Memory B cell (primary cell): ENCODE results near the gene SCAANT1.

ENCODE experiments used
- ATAC-seq: fragments of 150-1000 bp; cut with Tn5 transposase; 2 replicates; pipeline ENCODE4 v1.10.0; 2021; ENCODE audit warnings: low read depth, mild to moderate bottlenecking, moderate library complexity
- DNase-seq, 2 donors: peaks; one replicate each; pipeline ENCODE4 v3.0.0; 2022; ENCODE audit warnings: low spot score in 2 of 2
- H3K27ac Mint-ChIP-seq: one replicate; pipeline ENCODE4 v1.8.0; 2022; ENCODE audit warnings: mild to moderate bottlenecking, moderate library complexity, mixed read lengths
- H3K27me3 Mint-ChIP-seq: one replicate; pipeline ENCODE4 v1.8.0; 2022; ENCODE audit warnings: mixed read lengths
- H3K36me3 Mint-ChIP-seq: one replicate; pipeline ENCODE4 v1.8.0; 2022; ENCODE audit warnings: mild to moderate bottlenecking, mixed read lengths
- H3K4me1 Mint-ChIP-seq: one replicate; pipeline ENCODE4 v1.8.0; 2022; ENCODE audit warnings: mixed read lengths
- H3K4me3 Mint-ChIP-seq: one replicate; pipeline ENCODE4 v1.8.0; 2022; ENCODE audit warnings: mild to moderate bottlenecking, moderate library complexity, mixed read lengths
- H3K9me3 Mint-ChIP-seq: one replicate; pipeline ENCODE4 v1.8.0; 2022; ENCODE audit warnings: mixed read lengths

Gene SCAANT1

DNA sequence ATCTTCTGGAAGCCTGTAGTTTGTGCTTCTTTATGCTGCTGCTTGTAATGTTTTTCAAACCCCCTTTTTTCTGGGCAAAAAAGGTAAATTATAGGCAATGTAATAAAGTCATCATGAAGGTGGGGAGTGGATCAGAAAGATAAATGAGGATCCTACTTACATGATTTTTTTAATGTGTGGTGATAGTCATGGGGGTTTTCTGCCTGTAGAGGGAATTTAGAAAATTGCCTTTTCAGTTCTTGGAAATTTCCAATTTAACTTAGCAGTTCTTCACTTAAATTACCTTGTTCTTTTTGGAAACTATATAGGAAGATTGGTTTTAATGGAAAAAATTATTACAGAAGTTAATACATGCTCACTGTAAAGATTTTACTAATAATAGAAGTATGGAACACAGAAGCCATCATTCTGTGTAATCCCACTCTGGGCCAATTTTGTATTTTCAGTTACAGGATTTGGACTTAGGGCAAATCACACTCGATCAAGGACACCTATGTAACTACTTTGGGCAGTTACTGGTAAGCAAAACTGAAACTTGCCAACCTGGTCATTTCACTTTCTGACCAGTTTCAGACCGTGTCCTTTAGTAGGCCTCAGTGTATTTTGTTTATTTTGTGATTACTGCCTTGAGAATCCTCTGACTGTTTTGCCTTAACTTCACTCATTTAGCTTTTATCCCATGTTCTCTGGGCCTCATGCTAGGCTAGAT, 10.5 kb upstream of the SCAANT1 start:
- peak overlapping the region; percentile 62 for H3K27ac Mint-ChIP-seq
- peaks cover 27% of the 10 kb centered on the region for H3K36me3 Mint-ChIP-seq
- no peaks in the 10 kb centered on the region for H3K27me3 Mint-ChIP-seq
- H3K4me3 Mint-ChIP-seq: peak overlapping the region; percentile 50
- peaks cover 55% of the 10 kb centered on the region for H3K4me1 Mint-ChIP-seq
- DNase-seq (no peak), ATAC-seq (no peak)
- no peaks in the 10 kb centered on the region for H3K9me3 Mint-ChIP-seq

GRCh38 chr3:63921741-63922482, 9.7 kb upstream of the SCAANT1 start:
- Mint-ChIP-seq H3K4me3 (peak overlapping the region; percentile 50), H3K9me3 (no peaks in the 10 kb centered on the region), H3K27me3 (no peaks in the 10 kb centered on the region), H3K36me3 (peaks cover 30% of the 10 kb centered on the region), H3K4me1 (peaks cover 51% of the 10 kb centered on the region), H3K27ac (peak overlapping the region; percentile 62)
- peak; percentile 94 for ATAC-seq
- DNase-seq: peak in 1 of 2 donors; percentile 37

GRCh38 chr3:63920001-63920400, 7.8 kb upstream of the SCAANT1 start:
- Mint-ChIP-seq H3K27ac (no peak overlapping the region), H3K4me1 (peaks cover 44% of the 10 kb centered on the region), H3K9me3 (no peaks in the 10 kb centered on the region), H3K36me3 (peaks cover 28% of the 10 kb centered on the region), H3K27me3 (no peaks in the 10 kb centered on the region), H3K4me3 (no peak overlapping the region)
- no peak for ATAC-seq
- no peak for DNase-seq

GRCh38 chr3:63918321-63918720, 6.1 kb upstream of the SCAANT1 start:
- ATAC-seq (no peak), DNase-seq (no peak)
- Mint-ChIP-seq H3K9me3 (no peaks in the 10 kb centered on the region), H3K27ac (no peak overlapping the region), H3K36me3 (peaks cover 15% of the 10 kb centered on the region), H3K4me1 (peaks cover 29% of the 10 kb centered on the region), H3K4me3 (no peak overlapping the region), H3K27me3 (no peaks in the 10 kb centered on the region)

GRCh38 chr3:63914312-63914711, 2.1 kb upstream of the SCAANT1 start:
- Mint-ChIP-seq H3K27me3 (no peaks in the 10 kb centered on the region), H3K4me3 (peak overlapping the region; percentile 27), H3K9me3 (no peaks in the 10 kb centered on the region), H3K4me1 (peaks cover 24% of the 10 kb centered on the region), H3K27ac (peak overlapping the region; percentile 85), H3K36me3 (peaks cover 12% of the 10 kb centered on the region)
- DNase-seq: no peak
- ATAC-seq: no peak

DNA sequence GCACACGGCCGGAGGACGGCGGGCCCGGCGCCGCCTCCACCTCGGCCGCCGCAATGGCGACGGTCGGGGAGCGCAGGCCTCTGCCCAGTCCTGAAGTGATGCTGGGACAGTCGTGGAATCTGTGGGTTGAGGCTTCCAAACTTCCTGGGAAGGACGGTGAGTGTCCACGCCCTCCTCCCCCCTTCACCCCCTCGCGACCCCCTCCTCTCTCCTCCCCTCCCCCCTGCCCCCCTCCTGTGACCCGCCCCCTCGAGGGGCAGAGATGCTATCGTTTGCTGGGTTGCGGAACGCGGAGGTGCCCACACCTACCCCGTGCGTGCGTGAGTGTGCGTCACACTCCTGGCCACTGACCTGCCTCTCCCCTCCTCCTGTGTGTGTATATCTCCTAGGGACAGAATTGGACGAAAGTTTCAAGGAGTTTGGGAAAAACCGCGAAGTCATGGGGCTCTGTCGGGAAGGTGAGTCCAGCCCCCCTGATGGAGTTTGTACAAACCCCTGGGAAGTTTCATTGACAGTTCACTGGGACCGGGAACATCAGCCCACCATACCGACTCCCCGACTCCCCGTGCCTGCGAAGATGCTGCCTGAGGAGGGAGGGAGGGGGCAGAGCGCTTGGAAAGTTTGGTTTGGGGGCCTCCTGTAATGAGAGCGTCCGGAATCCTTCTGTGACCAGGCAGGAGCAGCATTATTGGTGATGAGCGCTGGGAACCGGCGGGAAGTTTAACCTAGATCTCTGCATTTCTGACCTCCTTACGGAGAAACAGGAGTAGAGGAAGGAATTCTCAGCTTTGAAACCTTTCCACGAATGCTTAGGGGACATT, 795 bp upstream of the SCAANT1 start:
- Mint-ChIP-seq H3K4me3 (peak overlapping the region; percentile 91), H3K27me3 (no peaks in the 10 kb centered on the region), H3K9me3 (no peaks in the 10 kb centered on the region), H3K4me1 (peaks cover 17% of the 10 kb centered on the region), H3K36me3 (peaks cover 9% of the 10 kb centered on the region), H3K27ac (peak overlapping the region; percentile 85)
- DNase-seq: no peak
- peak; percentile 36 for ATAC-seq

- peaks cover 17% of the 10 kb centered on the region for H3K4me1 Mint-ChIP-seq
- DNase-seq (no peak), ATAC-seq (peak; percentile 19)
- H3K27ac Mint-ChIP-seq: peak overlapping the region; percentile 85
- H3K27me3 Mint-ChIP-seq: no peaks in the 10 kb centered on the region
- H3K36me3 Mint-ChIP-seq: peaks cover 5% of the 10 kb centered on the region
- peak overlapping the region; percentile 87 for H3K4me3 Mint-ChIP-seq
- H3K9me3 Mint-ChIP-seq: no peaks in the 10 kb centered on the region
Observed at GRCh38 chr3:63911509-63911872, 692 bp downstream of the SCAANT1 start.

GRCh38 chr3:63910891-63911290, 1.3 kb downstream of the SCAANT1 start:
- Mint-ChIP-seq H3K4me1 (peaks cover 16% of the 10 kb centered on the region), H3K27me3 (no peaks in the 10 kb centered on the region), H3K36me3 (peaks cover 4% of the 10 kb centered on the region), H3K9me3 (no peaks in the 10 kb centered on the region), H3K27ac (peak overlapping the region; percentile 85), H3K4me3 (peak overlapping the region; percentile 87)
- DNase-seq (no peak), ATAC-seq (no peak)

GRCh38 chr3:63910001-63910400, 2.2 kb downstream of the SCAANT1 start:
- Mint-ChIP-seq H3K27me3 (no peaks in the 10 kb centered on the region), H3K36me3 (peaks cover 4% of the 10 kb centered on the region), H3K4me1 (peaks cover 16% of the 10 kb centered on the region), H3K4me3 (no peak overlapping the region), H3K9me3 (no peaks in the 10 kb centered on the region), H3K27ac (no peak overlapping the region)
- DNase-seq (no peak), ATAC-seq (no peak)

- Mint-ChIP-seq H3K36me3 (peaks cover 6% of the 10 kb centered on the region), H3K4me3 (no peak overlapping the region), H3K9me3 (no peaks in the 10 kb centered on the region), H3K27ac (no peak overlapping the region), H3K4me1 (peaks cover 16% of the 10 kb centered on the region), H3K27me3 (no peaks in the 10 kb centered on the region)
- DNase-seq (no peak), ATAC-seq (no peak)
Observed at GRCh38 chr3:63909431-63909830, 2.8 kb downstream of the SCAANT1 start.

DNA sequence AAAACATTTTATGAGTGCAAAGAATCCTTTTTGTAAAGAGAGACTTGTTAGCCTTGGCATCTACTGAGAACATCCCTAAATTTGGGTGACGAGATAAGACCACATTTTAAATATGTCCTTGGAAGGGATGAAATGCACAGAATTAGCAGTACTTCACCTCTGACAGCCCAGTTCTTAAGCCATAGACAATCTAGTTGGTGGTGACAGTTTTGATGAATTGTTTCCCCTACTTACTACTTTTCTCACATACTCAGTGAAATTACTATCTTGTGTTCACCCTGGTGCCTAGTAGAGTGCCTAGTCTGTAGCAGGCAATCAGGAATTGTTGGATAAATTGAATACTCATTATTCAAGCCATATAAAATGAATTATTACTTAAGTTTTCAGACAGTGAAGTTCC, 3.4 kb downstream of the SCAANT1 start:
- Mint-ChIP-seq H3K27me3 (no peaks in the 10 kb centered on the region), H3K4me1 (peaks cover 16% of the 10 kb centered on the region), H3K36me3 (peaks cover 8% of the 10 kb centered on the region), H3K27ac (peak overlapping the region; percentile 79), H3K4me3 (no peak overlapping the region), H3K9me3 (no peaks in the 10 kb centered on the region)
- DNase-seq: no peak
- ATAC-seq: no peak

GRCh38 chr3:63908081-63908736, 4.0 kb downstream of the SCAANT1 start:
- H3K27ac Mint-ChIP-seq: peak overlapping the region; percentile 79
- no peaks in the 10 kb centered on the region for H3K27me3 Mint-ChIP-seq
- H3K4me3 Mint-ChIP-seq: no peak overlapping the region
- no peak for DNase-seq
- peaks cover 16% of the 10 kb centered on the region for H3K4me1 Mint-ChIP-seq
- peaks cover 8% of the 10 kb centered on the region for H3K36me3 Mint-ChIP-seq
- ATAC-seq: no peak
- no peaks in the 10 kb centered on the region for H3K9me3 Mint-ChIP-seq

DNA sequence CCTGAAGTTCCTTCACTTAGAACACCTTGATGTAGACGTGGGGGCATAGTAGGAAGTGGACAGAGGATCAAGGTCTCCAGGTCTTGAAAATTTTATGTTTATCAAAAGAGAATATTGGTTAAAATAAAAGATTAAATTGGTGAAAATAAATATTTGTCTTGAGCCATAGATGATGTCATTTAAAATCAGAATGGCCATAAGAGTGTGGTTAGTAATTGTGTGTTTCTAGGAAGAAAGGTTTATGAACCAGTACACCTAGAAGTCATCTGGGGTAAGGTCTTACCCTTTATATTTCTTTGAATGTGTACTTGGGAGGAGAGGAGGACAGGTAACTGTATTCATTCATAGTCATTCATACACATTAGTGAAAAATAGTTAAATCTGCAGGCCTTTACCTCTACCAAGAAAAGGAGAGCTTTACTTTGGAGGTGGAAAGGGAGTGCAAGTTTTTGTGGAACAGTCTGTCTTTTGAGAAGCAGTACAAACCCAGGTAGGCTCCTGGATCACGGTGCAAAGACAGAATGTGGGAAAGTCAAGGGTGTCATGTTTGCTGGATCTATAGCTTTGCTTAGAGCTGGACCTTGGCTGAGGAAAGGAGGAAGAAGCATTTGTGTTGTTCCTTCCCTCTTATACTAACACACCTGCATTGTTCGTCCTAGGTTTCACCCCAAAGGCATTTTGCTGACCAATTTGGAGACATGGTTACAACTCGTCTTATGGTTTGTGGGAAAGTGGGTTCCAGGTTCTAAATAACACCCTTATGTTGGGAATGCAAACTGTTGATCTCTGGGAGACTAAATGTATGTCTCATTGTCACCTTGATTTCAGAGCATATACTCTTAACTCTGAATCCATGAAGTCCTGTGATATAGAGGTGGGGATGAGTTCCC, 6.2 kb downstream of the SCAANT1 start:
- Mint-ChIP-seq H3K36me3 (peaks cover 14% of the 10 kb centered on the region), H3K9me3 (no peaks in the 10 kb centered on the region), H3K4me1 (peaks cover 11% of the 10 kb centered on the region), H3K4me3 (no peak overlapping the region), H3K27ac (peak overlapping the region; percentile 26), H3K27me3 (no peaks in the 10 kb centered on the region)
- no peak for DNase-seq
- ATAC-seq: no peak
